Measurements from ENCODE around the gene UBQLN1. TPM values are rescaled to one million over a fixed set of nuclear protein-coding genes. Genes with fewer than 3 reads are reported as not detected.
"Not testable (repeated sequence)": the region's sequence is repeated elsewhere in the genome, so short reads cannot be mapped to it uniquely, and the experiment has no call there.

The UBQLN1 gene
- total RNA-seq, 4 donors from 2014 or later, result 56.5 to 87.3 (median 72.1) TPM

- WGBS, 2 donors (ENCODE audit: low coverage in 1 of 2), result 88 to 100% methylated on average over 1 of the region's 1 CpG
- in situ Hi-C loops (cut with MboI; ENCODE audit: low pct_ligation_motif_present in 1 of 4, low pct_unique_long_range_greater_than_20kb in 1 of 4, low sequenced_read_pairs in 3 of 4), result loop anchor here in 2 of 4 donors (25.0 kb wide), 2 partner anchors 295 to 695 kb away; partner anchors contain the start of gene KIF27 (in 2 of the 2)
These were observed 90.5 kb downstream of the UBQLN1 start for GRCh38 chr9:83617299-83617698.

GRCh38 chr9:83613298-83613697 is 94.5 kb downstream of the UBQLN1 start:
- H3K9me3 ChIP-seq; H3K4me1 ChIP-seq; H3K4me3 ChIP-seq; H3K27me3 ChIP-seq; DNase-seq; H3K36me3 ChIP-seq; intact Hi-C loops (cut with DNase I; ENCODE audit: low total_unique reads); H3K27ac ChIP-seq: not testable (repeated sequence)
- 62 to 85% methylated on average over 3 of the region's 3 CpGs for WGBS, 2 donors (ENCODE audit: low coverage in 1 of 2)
- in situ Hi-C loops (cut with MboI; ENCODE audit: low pct_ligation_motif_present in 1 of 4, low pct_unique_long_range_greater_than_20kb in 1 of 4, low sequenced_read_pairs in 3 of 4), result loop anchor here in 2 of 4 donors (25.0 kb wide), 2 partner anchors 299 to 699 kb away; partner anchors contain the start of gene KIF27 (in 2 of the 2)

More at GRCh38 chr9:83617299-83617698, 90.5 kb downstream of the UBQLN1 start:
- intact Hi-C loops (cut with DNase I; ENCODE audit: low total_unique reads), result no loop called here
- H3K27ac ChIP-seq, result no peak overlapping the region
- H3K36me3 ChIP-seq, result no peaks in the 10 kb centered on the region
- peaks cover 0 to 11% (median 7%) of the 10 kb centered on the region in 4 donors for H3K4me1 ChIP-seq
- no peak for DNase-seq
- H3K4me3 ChIP-seq, result no peak overlapping the region
- no peaks in the 10 kb centered on the region for H3K9me3 ChIP-seq
- no peaks in the 10 kb centered on the region for H3K27me3 ChIP-seq
- TF ChIP-seq, protein P1, sequence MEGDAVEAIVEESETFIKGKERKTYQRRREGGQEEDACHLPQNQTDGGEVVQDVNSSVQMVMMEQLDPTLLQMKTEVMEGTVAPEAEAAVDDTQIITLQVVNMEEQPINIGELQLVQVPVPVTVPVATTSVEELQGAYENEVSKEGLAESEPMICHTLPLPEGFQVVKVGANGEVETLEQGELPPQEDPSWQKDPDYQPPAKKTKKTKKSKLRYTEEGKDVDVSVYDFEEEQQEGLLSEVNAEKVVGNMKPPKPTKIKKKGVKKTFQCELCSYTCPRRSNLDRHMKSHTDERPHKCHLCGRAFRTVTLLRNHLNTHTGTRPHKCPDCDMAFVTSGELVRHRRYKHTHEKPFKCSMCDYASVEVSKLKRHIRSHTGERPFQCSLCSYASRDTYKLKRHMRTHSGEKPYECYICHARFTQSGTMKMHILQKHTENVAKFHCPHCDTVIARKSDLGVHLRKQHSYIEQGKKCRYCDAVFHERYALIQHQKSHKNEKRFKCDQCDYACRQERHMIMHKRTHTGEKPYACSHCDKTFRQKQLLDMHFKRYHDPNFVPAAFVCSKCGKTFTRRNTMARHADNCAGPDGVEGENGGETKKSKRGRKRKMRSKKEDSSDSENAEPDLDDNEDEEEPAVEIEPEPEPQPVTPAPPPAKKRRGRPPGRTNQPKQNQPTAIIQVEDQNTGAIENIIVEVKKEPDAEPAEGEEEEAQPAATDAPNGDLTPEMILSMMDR (IDR thresholded peaks at IDR 0.05), result no peak
- no peak for TF ChIP-seq POLR2A (IDR thresholded peaks at IDR 0.05)
- no peak for TF ChIP-seq EP300 (IDR thresholded peaks at IDR 0.05; ENCODE audit: low read depth)
- no peak for TF ChIP-seq POLR2AphosphoS5 (IDR thresholded peaks at IDR 0.05)

Other genes starting within 250 kb of the UBQLN1 start
- gene FRMD3, start 169.6 kb downstream of the UBQLN1 start, total RNA-seq, result 10 to 100 TPM in 3 of 4 donors, 1 to 10 TPM in 1; 5.8 to 37.0 (median 18.1) TPM
- 10 to 100 TPM in 1 of 4 donors, 1 to 10 TPM in 1, not detected in 2; 4.6 to 18.7 TPM for gene IDNK, start 84.8 kb downstream of the UBQLN1 start, total RNA-seq
- gene GKAP1, start 109.8 kb upstream of the UBQLN1 start, total RNA-seq, result 10 to 100 TPM in 1 of 4 donors, 1 to 10 TPM in 2, not detected in 1; 1.5 to 11.0 (median 6.0) TPM
- 1 to 10 TPM in 3 of 4 donors, under 1 TPM in 1; 0.75 to 5.2 (median 3.6) TPM for gene KIF27, start 213.5 kb upstream of the UBQLN1 start, total RNA-seq

Measured in transverse colon (tissue), 4 donors.